ENCODE measurements around the gene ELN. TPM values are rescaled to one million over a fixed set of nuclear protein-coding genes. Genes with fewer than 3 reads are reported as not detected.

ELN gene
- total and polyA plus RNA-seq, 2 of the 8 experiments (the other 6 are each of a cell fraction or from before 2014, with no cell fraction given) = 5.1 to 5.6 TPM

DNA sequence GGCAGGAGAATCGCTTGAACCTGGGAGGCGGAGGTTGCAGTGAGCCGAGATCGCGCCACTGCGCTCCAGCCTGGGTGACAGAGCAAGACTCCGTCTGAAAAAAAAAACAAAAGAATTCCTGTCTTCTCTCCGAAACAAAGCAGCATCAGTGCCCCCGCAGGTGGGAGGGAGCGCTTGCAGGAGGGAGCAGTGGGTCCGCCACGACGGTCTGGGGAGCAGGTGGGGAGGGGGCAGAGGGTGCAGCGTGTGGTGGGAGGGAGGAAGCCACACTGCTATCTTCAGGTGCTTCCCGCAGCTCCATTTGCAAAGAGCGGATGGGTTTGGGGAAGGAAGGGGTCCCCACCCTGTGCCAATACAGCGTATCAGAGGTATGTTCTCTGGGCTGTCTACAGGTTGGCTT lies 87.4 kb downstream of the ELN start:
- Histone ChIP-seq H3K27me3 (replicated peaks in 1 of 4; ENCODE audit: control insufficient read depth in 3 of 4, extremely low read depth in 1 of 4, insufficient read depth in 3 of 4, low read length in 3 of 4) (no peaks in the 10 kb centered on the region), H3K18ac (ENCODE audit: extremely low read depth, low read length) (no peak overlapping the region), H2BK20ac (ENCODE audit: low read length) (no peak overlapping the region), H4K91ac (replicated peaks; ENCODE audit: insufficient read length, low read length) (no peak overlapping the region), H4K8ac (ENCODE audit: extremely low read depth, insufficient read depth, low read length) (no peak overlapping the region; the same call in 1 of the 2 replicates), H2AFZ (ENCODE audit: low read length) (no peak overlapping the region), H3K9ac (replicated peaks in 1 of 4; ENCODE audit: extremely low read depth in 1 of 4, low read depth in 3 of 4, low read length in 3 of 4) (no peak overlapping the region), H3K36me3 (ENCODE audit: control insufficient read depth in 2 of 4, insufficient read depth in 4 of 4, low read length in 3 of 4) (peaks cover 10 to 31% (median 18%) of the 10 kb centered on the region in 4 experiments), H3K4me1 (replicated peaks in 1 of 4; ENCODE audit: control insufficient read depth in 3 of 4, insufficient read depth in 4 of 4, low read length in 3 of 4) (peaks cover 0 to 3% (median 0%) of the 10 kb centered on the region in 4 experiments; a peak in 1 of 7 replicates), H4K20me1 (replicated peaks in 1 of 2; ENCODE audit: control insufficient read depth in 1 of 2, insufficient read depth in 2 of 2, low read length in 2 of 2) (peaks cover 0 to 2% of the 10 kb centered on the region in 2 experiments), H3K23ac (ENCODE audit: insufficient read length) (no peak overlapping the region), H3K4ac (replicated peaks; ENCODE audit: insufficient read length, low read depth, low read length) (no peak overlapping the region), H3K79me1 (ENCODE audit: low read depth, low read length) (no peaks in the 10 kb centered on the region), H2BK12ac (ENCODE audit: low read depth, low read length) (0 out of 2 replicates have a peak overlapping the region, but pooled peaks have one; percentile 60), H3K56ac (replicated peaks; ENCODE audit: insufficient read length, low read depth, low read length) (no peak overlapping the region), H2AK5ac (ENCODE audit: low read depth, low read length) (no peak overlapping the region), H3K4me3 (ENCODE audit: extremely low read depth in 1 of 4, insufficient read depth in 2 of 4, low read depth in 3 of 4, low read length in 4 of 4) (no peak overlapping the region), H3K23me2 (ENCODE audit: low read depth, low read length) (no peaks in the 10 kb centered on the region), H3K9me3 (ENCODE audit: insufficient read depth in 2 of 2, low read depth in 1 of 2, low read length in 1 of 2) (no peaks in the 10 kb centered on the region), H2BK15ac (ENCODE audit: low read length) (no peak overlapping the region), H4K5ac (ENCODE audit: insufficient read length, low read depth, low read length) (no peak overlapping the region), H2BK120ac (replicated peaks; ENCODE audit: low read depth, low read length) (no peak overlapping the region), H3K4me2 (ENCODE audit: insufficient read depth in 1 of 2, low read depth in 2 of 2, low read length in 2 of 2) (no peak overlapping the region), H2BK5ac (ENCODE audit: low read depth, low read length) (no peak overlapping the region), H3K27ac (ENCODE audit: low read depth, low read length) (0 out of 2 replicates have a peak overlapping the region, but pooled peaks have one; percentile 36), H3K14ac (ENCODE audit: insufficient read length) (no peak overlapping the region), H3K79me2 (ENCODE audit: control insufficient read depth in 1 of 2, insufficient read depth in 2 of 2, low read length in 2 of 2) (no peaks in the 10 kb centered on the region)
- no peak for FAIRE-seq
- DNase-seq (ENCODE audit: low read depth in 1 of 2, low spot score in 2 of 2) = peak in 1 of 2 experiments; percentile 72
- POLR2A ChIA-PET (ENCODE audit: partially characterized antibody) = interaction anchor here (0.6 kb wide), 1 partner anchor 71 kb away, joined by 3 read pairs; no protein-coding TSS in a partner anchor
- CTCF ChIA-PET (ENCODE audit: partially characterized antibody) = interaction anchor here (0.7 to 0.9 kb wide), 2 partner anchors 32 to 49 kb away, joined by 3 read pairs; partner anchors contain the start of gene LIMK1
- TF ChIP-seq RNF2 (IDR thresholded peaks at IDR 0.05; ENCODE audit: borderline replicate concordance, low read depth, low read length, missing control alignments, poor library complexity, severe bottlenecking) (no peak), KDM1A (IDR thresholded peaks at IDR 0.05; ENCODE audit: borderline replicate concordance, low read length) (no peak), RAD21 (IDR thresholded peaks at IDR 0.05 in 1 of 2, conservative IDR thresholded peaks at IDR 0.05 in 1 of 2; ENCODE audit: low read depth in 2 of 2, low read length in 2 of 2) (peak; percentile 35 to 54; a peak in 3 of 4 replicates)
- TF ChIP-seq, protein P1, sequence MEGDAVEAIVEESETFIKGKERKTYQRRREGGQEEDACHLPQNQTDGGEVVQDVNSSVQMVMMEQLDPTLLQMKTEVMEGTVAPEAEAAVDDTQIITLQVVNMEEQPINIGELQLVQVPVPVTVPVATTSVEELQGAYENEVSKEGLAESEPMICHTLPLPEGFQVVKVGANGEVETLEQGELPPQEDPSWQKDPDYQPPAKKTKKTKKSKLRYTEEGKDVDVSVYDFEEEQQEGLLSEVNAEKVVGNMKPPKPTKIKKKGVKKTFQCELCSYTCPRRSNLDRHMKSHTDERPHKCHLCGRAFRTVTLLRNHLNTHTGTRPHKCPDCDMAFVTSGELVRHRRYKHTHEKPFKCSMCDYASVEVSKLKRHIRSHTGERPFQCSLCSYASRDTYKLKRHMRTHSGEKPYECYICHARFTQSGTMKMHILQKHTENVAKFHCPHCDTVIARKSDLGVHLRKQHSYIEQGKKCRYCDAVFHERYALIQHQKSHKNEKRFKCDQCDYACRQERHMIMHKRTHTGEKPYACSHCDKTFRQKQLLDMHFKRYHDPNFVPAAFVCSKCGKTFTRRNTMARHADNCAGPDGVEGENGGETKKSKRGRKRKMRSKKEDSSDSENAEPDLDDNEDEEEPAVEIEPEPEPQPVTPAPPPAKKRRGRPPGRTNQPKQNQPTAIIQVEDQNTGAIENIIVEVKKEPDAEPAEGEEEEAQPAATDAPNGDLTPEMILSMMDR (IDR thresholded peaks at IDR 0.05; ENCODE audit: control extremely low read depth in 1 of 3, insufficient read depth in 1 of 3, low read depth in 1 of 3, low read length in 3 of 3) = peak; percentile 35 to 48 (median 43); a peak in 3 of 4 replicates
- WGBS, 2 experiments (ENCODE audit: extremely low coverage in 1 of 2, insufficient coverage in 1 of 2, insufficient read length in 1 of 2, insufficient replicate concordance in 2 of 2, low coverage in 1 of 2, low lambda C conversion rate in 2 of 2, missing lambda C conversion rate in 1 of 2) = 58% methylated on average over 16 of the region's 17 CpGs; no CpG with 5 or more reads in 1 of the 2 experiments
